GM18867 (cell line): Measurements from ENCODE around the gene TCF7L2.
"Not testable (repeated sequence)": the region's sequence is repeated elsewhere in the genome, so short reads cannot be mapped to it uniquely, and the experiment has no call there.

Experiments used
- ATAC-seq: cut with Tn5 transposase; IDR thresholded peaks from one replicate; pipeline ENCODE4 v1.9.1; 2021; ENCODE audit warnings: mild to moderate bottlenecking, moderate library complexity; ENCODE audit not compliant: unreplicated experiment

TCF7L2 gene

DNA sequence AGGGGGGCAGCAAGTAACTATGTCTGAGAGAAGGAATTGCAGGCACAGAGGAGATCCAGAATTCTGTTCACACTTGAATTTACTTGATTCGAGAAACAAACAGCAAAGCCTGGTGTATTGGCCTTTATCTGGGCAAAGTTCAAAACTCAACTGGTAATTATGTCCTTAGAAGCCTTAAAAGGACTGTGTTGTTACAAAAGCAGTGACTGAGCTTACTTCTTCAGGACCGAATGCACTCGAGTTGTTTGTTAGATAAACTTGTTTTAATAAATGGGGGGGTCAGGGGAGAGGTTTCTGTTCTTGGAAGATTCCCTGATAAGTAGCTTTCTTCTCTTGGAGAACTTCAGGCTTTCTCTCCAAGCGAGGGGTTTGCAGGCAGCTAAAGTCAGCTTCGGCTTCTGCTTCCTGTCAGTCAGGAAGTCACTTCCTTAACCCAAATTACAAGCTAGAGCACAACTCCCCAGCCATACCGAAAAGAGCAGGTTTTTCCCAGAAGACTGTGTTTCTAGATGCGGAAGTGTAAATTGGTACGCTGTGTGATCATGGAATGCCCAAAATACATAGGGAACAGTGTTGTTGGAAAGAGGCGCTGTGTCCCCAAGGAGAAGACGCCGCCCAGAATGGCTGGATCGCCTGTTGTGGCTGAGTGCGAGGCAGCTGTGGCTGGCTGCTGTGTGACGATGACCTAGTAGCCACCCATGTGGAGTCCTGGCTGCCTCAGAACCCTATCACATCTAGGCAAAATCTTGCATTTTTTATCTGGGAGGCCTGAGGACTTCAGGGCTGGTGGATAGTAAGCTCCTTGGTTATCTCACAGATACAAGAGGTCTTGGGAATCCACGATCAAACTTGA lies 110.4 kb downstream of the TCF7L2 start:
- ATAC-seq = no peak

DNA sequence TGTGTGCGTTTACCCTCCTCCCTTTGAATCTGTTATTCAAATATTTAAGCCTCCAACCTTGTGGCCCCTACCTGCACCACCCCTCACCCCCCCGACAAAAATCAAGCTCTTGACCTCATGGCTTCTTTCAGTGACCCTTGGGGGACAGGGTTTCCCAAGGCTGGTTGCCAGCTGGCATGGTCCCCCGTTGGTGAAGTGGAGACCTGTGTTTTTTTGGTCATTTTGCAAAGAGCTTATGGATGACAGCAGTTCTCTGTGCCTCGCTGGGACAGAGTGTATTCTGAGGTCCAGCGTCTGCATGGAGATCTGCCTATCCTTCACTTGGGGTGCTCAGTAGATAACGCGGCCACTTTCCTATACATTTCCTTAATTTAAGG lies 111.0 kb downstream of the TCF7L2 start:
- ATAC-seq = no peak

DNA sequence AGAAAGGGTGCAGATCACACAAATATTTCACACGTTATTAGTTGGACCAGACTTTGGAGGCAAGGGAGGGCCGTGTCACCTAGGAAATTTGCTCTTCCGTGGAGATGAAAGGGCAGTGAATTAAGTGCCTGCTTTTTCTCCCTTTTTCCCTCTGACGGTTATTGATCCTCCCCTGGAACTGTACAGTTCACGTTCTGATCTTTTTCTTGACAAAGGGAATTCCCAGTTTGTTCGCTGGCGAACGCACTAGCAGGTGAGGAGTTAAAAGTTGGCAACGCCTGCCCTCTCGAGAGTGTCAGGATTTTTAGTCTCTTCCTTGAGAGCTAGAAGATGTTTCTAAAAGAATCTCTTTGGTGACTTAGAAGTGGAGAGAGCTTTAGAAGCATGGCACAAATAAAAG lies 111.5 kb downstream of the TCF7L2 start:
- no peak for ATAC-seq

- no peak for ATAC-seq
Observed at GRCh38 chr10:113063043-113063967, 113.3 kb downstream of the TCF7L2 start.

- no peak for ATAC-seq
Observed at GRCh38 chr10:113064039-113064438, 114.0 kb downstream of the TCF7L2 start.

- not testable (repeated sequence) for ATAC-seq
Observed at GRCh38 chr10:113066120-113066519, 116.1 kb downstream of the TCF7L2 start.

DNA sequence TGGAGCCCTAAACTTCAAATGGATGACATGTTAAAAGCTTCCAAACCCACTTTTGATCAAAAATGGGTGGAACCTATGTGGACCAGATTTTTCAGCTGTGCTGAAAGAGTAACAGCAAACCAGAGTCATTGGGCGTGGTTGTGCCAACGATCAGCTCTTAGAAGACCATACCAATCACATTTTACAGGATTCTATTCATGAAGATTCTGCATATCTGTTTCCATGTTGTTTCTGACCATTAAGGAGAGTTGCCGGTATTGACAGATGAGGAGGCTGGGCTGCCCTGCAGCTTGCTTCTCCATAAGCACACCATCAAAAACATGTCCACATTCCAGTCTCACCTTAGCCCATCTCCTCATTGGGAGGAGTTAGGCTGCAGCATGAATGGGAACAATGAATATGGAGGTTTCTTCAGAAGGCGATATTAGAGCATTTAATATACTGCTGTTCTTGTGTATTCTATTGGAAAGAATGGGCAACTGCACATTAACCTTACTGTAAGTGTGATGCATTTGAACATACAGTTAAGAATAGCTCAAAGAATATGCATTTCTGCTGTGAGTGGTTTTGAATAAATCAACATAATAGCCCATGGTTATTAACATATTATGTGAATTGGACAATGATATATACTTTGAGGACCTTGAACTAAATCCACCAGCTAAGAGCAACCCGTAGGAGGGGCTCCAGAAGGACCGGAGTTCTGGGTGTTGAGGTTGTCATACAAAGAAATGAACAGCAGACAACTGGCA lies 116.7 kb downstream of the TCF7L2 start:
- no peak for ATAC-seq

DNA sequence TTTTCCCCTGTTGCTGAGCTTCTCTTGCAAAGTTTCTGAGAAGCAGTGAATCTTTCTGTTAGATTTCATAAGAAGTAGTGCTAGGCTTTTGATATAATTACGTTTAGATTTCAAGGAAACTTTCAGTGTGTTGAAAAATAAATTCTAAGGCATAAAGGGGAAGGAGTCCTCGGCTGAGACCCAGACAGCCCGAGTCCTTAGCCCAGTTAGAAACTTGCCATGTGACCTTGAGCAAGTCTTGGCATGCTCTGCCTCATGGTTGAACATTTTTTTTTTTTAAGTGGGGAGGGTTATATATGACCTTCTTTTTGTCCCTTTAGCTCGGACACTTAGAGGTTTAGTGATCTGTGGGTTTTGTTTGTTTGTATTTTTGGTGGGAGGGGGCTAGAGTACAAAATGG lies 117.5 kb downstream of the TCF7L2 start:
- ATAC-seq = no peak

DNA sequence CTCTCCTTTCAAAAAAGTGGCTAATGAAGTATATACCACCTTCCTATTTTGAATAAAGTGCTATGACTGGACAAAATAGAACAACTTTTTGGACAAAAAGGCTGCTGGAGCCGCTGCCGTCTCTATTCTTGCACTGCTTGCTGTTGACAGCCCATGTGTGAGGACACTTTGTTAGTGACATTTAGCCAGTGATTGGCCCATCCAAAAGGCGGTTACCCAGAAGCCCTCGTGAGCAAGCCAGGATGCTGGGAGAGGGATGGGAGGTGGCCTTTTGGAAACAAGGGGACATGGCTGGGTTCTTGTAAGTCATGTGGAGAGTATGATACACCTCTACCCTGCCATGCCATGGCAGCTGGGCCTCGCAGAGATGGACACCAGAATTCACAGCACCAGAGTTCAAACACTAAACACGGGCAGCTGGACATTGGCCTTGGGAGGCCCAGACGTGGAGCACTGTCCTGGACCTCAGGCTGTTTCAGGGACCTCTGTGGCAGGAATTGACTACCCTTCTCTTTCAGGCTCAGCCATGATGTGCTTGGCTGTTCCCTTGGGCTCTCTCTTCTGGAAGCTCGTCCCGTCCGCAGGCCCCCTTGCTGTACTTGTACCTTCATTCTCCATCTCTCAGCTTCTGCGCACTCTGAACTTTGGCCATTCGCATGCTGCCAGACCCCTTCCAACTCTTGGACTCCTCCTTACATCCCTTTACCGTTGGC lies 118.3 kb downstream of the TCF7L2 start:
- no peak for ATAC-seq

GRCh38 chr10:113069595-113069994 lies 119.5 kb downstream of the TCF7L2 start:
- ATAC-seq = no peak

GRCh38 chr10:113071446-113071845 lies 121.4 kb downstream of the TCF7L2 start:
- no peak for ATAC-seq

DNA sequence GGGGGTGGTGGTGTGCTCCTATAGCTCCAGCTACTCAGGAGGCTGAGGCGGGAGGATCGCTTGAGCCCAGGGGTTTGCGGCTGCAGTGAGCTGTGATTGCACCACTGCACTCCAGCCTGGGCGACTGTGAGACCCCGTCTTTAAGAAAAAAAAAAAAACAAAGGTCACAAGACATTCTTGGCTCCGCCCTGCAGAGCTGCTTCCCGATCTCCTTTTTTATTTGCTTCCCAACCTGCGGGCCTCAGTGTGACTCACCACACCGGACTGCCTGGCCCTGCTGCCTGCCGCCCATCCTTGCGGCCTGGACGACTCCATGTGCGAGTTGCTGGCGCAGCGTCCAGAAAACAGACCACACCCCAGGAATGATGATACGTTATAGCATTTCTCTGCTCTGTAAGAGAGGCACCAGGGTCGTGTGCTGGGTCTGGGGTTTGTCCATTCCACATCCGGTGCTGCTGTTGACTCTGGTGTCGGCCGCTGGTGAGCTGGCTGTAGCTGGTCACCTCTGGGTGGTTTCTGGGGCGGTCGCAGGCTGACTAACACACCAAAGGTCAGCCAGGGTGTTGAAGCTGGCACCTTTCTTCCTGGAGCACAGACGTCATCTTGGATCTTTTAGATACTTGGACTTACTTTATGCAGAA lies 123.6 kb downstream of the TCF7L2 start:
- no peak for ATAC-seq

- ATAC-seq = no peak
Observed at GRCh38 chr10:113076949-113077348, 126.9 kb downstream of the TCF7L2 start.

GRCh38 chr10:113078282-113078907 lies 128.3 kb downstream of the TCF7L2 start:
- no peak for ATAC-seq

DNA sequence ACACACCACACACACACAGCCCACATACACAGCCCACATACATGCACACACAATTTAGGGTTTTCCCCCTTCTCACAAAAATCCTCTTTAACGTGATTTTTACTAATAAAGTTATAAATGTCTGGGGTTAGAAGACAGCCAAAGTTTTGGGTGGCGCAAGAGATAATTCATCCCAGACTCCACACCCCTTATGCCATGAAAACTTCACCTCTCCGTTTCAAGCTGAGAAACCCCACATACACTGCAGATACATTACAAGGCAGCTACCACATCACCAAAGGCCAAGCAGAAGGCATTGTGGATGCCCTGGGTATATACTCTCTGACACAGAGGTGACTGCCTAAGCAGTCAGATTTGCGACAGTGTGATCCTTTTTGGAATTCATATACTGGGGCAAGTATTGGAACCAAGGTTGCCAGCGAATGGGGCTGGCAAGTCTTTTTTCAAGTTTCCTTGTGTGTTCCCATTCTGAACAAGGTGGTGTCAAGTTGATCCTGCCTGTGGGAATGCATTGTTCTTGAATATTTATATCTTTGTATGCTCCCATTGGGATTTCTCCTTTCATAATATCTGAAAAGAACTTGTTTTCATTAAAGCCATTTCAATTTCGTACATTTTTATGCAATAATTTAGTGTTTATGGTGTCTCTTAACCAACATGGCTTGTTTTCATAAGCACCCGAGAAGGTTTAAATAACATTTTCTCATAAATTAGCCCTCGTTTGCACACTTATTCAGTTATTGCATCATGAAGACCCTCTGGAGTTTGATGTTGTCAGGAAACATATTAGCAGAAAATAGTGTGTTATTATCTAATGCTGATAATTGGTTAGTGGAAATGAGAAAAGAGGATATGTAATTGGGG lies 130.2 kb downstream of the TCF7L2 start:
- ATAC-seq = no peak

DNA sequence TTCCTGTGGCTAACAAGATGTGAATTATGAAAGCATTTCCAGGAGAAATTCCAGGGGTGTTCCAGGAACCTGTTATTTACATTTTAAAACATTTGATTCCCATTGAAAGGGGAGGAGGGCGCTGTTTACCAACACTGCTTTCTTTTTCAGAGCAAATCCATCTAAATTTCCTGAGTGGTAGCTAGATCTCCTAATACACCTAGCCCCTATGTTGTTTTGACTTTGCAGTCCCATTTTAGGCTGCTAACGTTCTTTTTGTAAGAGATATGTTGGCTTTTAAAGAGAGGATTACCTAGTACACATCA lies 130.8 kb downstream of the TCF7L2 start:
- ATAC-seq = no peak

DNA sequence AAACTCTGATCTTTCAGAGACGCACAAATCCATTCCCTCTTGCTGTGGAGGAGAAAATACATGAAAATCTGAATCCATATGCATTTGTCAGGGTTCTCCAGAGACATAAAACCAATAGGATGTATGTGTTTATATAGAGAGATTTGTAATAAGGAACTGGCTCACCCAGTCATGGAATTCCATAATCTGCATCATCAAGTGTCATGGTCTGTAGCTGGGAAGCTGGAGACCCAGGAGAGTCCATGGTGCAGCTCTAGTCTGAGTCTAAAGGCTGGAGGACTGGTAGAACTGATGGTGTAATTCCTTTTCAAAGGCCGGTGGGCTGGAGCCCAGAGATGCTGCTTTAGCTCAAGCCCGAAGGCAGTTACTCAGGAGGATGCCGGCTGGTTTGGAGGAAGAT lies 134.0 kb downstream of the TCF7L2 start:
- no peak for ATAC-seq

DNA sequence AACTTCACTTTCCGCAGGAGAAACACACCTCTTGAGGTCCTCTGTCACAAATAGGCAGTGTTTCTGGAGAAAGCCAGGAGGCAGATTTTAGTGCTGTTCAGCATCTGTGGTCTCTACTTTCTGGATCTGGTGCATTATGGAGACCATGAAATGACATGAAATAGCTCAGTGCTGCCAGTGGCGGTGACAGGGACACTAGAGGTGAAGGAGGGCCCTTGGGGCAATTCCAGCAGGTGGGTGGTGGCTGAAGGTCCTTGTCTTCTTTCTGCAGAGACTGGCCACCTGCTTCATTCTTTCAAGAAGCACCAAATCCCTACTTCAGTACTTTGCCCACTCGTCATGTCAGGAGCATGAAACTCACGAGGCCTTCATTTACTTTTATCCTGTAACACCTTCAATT lies 135.7 kb downstream of the TCF7L2 start:
- no peak for ATAC-seq

GRCh38 chr10:113086282-113086681 lies 136.2 kb downstream of the TCF7L2 start:
- ATAC-seq = no peak
